GM06990 (cell line): ENCODE results near the gene LDLR.

ENCODE experiments used
- DNase-seq: peaks from one replicate; pipeline ENCODE4 v3.0.0-alpha.2; 2011; ENCODE audit not compliant: insufficient read length; ENCODE audit errors: extremely low read depth
- H3K27me3 ChIP-seq: replicated peaks from 2 replicates; pipeline ENCODE4 v1.6.0; 2011; ENCODE audit warnings: low read length; ENCODE audit not compliant: control insufficient read depth, insufficient read depth
- H3K36me3 ChIP-seq: 2 replicates; pipeline ENCODE4 v1.5.1; 2011; ENCODE audit warnings: low read length; ENCODE audit not compliant: control insufficient read depth, insufficient read depth
- H3K4me3 ChIP-seq: replicated peaks from 2 replicates; pipeline ENCODE4 v1.5.1; 2011; ENCODE audit warnings: low read depth, mild to moderate bottlenecking, control low read depth, low read length
- CTCF ChIP-seq: IDR thresholded peaks from 2 replicates; pipeline ENCODE4 v1.5.1; 2011; ENCODE audit warnings: low read length, control low read depth, mild to moderate bottlenecking, inconsistent platforms; ENCODE audit not compliant: insufficient read depth, poor library complexity, severe bottlenecking

The LDLR gene

GRCh38 chr19:11171144-11171543 is 81.9 kb downstream of the LDLR start:
- no peaks in the 10 kb centered on the region for H3K27me3 ChIP-seq
- no peak overlapping the region for H3K4me3 ChIP-seq
- no peak for DNase-seq
- H3K36me3 ChIP-seq: no peaks in the 10 kb centered on the region
- TF ChIP-seq CTCF: no peak

GRCh38 chr19:11172576-11172975 is 83.3 kb downstream of the LDLR start:
- no peak for DNase-seq
- TF ChIP-seq CTCF: no peak
- no peaks in the 10 kb centered on the region for H3K27me3 ChIP-seq
- H3K4me3 ChIP-seq: no peak overlapping the region
- no peaks in the 10 kb centered on the region for H3K36me3 ChIP-seq

GRCh38 chr19:11173516-11174155 is 84.4 kb downstream of the LDLR start:
- no peak for TF ChIP-seq CTCF
- Histone ChIP-seq H3K27me3 (no peaks in the 10 kb centered on the region), H3K4me3 (no peak overlapping the region), H3K36me3 (no peaks in the 10 kb centered on the region)
- no peak for DNase-seq

- Histone ChIP-seq H3K4me3 (no peak overlapping the region), H3K27me3 (no peaks in the 10 kb centered on the region), H3K36me3 (no peaks in the 10 kb centered on the region)
- TF ChIP-seq CTCF: no peak
- DNase-seq: no peak
Measured at GRCh38 chr19:11174336-11174735, 85.1 kb downstream of the LDLR start.

- H3K4me3 ChIP-seq: no peak overlapping the region
- DNase-seq: no peak
- TF ChIP-seq CTCF: no peak
- no peaks in the 10 kb centered on the region for H3K27me3 ChIP-seq
- H3K36me3 ChIP-seq: no peaks in the 10 kb centered on the region
Measured at GRCh38 chr19:11175920-11176319, 86.7 kb downstream of the LDLR start.
